ENCODE data around the gene BNIPL.
A peak's percentile ranks its signal among the peaks of the same experiment; 100 is the strongest.

The BNIPL gene

DNA sequence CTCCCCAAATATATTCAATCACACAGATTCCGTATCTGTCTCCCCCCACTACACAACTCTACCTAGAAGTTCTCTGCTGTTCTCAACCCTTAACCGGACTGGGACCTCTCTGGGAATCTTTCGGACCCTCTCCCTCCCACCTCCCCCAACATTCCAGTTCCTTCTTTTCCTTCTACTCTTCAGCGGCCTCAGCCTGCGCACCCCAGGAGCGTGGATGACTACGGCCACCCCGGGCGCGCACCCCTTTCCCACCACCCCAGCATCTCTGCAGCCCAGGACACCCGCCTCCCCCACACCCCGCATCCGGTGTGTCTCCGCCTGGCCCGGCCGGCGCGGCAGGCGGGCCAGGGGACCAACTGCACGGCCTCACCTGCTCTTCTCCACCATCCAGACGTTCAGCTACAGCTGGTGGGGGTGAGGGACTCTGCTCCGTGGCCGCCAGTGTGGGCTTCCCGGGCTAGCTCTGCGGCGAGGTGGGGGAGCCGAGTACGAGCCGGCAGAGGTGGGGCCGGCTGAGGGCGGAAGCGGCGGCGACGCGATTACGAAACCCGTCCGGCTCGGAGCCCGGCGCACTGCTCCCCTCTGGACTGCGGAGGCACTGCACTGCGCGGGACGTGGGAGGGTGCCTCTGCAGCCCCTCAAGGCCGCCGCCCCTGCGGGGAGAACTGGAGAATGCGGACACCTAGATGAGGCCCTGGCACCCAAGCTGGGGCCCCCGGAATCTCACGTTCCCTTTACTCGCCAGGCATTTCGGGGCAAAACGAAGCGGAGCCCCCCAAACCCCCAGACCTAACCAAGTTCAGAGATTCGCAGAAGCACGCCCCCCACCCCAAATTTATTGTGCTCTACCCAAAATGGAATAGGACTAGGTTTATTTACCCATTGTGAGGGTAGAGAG is 23.0 kb downstream of the BNIPL start, which contains the start of gene CDC42SE1:
CDC42SE1 (minus strand) TSS at position 514 of the 898 bp plus-strand sequence. CDS start 3,892 bp downstream, outside the sequence.
- peak; percentile 83 for DNase-seq

DNA sequence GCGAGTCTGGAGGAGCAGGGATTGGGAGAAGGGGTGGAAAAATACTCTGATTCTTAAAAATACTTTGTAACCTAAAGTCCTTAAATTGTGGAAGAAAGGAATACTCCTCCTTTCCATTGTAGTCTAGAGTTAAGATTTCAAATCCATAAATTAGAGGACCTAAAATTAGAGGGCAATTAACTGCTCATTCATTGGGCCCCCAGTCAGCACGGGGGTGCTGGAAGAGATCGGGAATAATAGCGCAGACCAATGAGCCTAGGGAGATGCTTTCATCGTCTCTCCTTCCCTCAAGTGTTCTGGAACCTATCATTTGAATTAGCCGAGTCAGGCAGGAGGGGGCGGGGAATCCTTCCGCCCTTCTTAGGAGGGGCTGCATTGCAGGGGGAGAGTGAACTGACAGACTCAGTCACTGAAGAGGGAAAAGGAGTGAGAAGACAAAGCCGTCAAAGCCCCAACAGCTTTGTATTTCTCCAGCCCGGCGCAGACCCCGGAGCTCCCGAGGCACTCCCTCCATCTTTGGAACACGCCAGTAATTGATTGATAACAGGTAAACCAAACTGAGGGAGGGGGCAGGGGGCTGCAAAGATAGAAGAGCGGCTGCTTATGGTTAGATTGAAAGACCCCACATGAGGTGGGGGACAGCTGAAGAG is 23.7 kb downstream of the BNIPL start, which contains the start of gene MLLT11:
MLLT11 (plus strand) TSS at position 391 of the 650 bp plus-strand sequence. CDS start 6,828 bp downstream, outside the sequence.
- DNase-seq: no peak

DNA sequence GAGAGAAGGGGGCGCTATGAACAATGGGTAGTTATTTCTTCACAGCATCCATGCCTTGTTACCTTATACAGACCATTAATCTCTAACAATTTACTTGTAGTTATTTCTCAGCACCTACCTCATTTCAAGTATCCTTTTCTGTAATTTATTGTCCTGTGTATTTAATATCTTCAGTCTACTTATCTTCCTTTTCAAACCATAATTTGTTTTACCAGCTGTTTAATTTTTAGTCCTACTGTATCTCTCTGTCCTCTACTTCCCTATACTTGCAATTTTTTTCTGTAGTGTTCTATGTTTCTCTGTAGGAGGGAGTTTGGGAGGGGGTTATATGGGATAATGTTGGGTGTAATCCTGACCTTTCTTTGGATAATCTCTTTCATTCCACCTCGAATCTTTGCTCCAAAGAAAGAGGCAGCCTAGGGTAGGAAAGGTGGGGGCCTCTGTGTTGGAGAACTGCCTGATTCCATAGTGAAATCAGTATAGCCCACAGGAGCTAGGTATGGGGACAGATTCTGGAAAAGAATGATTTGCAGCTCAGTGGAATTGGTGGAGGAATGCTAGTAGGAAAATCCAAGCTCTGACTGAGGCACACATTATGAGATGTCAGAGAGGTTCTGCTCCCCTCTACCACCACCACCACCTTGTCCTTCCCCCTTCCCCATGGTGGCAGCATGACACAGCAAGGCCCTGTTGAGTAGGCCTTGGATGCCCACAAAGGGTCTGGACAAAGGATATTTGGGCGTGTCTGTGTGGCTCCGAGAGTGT is 24.5 kb downstream of the BNIPL start:
- no peak for DNase-seq

DNA sequence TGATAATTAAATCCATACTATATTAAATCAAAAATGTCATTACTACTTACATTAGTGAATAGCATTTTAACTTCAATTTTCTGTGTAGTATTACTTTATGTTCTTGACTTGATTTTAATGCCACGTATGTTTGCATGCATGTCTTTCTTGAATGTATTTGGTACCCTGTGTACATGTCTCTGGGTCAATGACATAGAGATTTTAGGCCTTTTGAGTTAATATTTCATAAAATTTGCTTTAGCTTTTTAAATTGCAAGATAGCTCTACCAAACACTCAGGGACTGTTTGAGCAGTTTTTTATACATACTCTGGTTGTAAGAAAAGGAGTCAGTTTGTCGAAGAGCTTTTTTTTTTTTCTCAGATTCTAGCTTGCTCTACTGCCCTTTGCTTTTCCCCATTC is 25.3 kb downstream of the BNIPL start:
- no peak for DNase-seq

DNA sequence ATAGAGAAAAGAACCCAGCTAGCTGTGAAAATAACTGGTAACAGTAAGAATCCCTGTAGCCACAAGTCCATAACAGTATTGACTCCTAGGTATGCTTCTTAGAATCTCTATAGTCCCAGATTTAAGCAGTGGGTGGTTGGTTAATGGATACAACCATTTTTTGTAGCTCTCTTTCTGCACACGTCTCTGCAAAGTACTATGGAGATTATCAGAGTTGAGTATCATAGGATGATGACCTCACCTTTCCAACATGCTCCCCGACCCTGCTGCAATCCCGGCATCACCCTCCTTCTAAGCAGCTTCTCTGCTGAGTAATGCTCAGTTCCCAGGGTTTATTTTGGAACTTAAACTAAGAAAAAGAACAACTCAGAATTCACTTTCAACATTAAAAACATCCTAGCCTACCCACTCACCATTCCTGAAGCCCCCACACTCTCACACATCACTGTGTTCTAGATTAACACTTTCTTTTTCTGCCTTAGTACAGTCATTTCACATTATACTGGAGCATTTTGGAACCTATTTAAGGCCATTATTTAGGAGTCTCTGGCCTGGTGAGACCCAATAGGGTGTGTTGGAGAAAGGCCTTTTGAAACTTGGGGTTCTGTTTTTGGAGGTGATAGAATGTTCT is 26.5 kb downstream of the BNIPL start:
- DNase-seq: no peak

DNA sequence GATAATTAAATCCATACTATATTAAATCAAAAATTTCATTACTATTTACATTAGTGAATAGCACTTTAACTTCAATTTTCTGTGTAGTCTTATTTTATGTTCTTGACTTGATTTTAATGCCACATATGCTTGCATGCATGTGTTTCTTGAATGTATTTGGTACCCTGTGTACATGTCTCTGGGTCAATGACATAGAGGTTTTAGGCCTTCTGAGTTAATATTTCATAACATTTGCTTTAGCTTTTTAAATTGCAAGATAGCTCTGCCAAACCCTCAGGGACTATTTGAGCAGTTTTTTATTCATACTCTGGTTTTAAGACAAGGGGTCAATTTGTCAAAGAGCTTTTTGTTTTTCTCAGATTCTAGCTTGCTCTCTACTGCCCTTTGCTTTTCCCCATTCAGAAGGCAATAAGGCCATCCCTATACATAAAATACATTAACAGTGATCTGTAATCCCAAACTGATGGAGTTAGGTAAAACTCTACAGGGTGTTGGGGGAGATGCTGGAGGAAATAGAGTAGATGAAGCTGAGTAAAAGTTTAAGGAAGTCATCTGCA is 28.8 kb downstream of the BNIPL start:
- no peak for DNase-seq

DNA sequence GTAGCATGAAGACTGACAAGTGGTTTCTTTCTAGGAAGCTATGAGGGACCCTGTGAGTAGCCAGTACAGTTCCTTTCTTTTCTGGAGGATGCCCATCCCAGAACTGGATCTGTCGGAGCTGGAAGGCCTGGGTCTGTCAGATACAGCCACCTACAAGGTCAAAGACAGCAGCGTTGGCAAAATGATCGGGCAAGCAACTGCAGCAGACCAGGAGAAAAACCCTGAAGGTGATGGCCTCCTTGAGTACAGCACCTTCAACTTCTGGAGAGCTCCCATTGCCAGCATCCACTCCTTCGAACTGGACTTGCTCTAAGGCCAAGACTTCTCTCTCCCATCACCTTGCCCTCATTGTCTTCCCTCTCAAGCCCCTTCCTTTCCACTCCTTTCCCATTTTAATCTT is 30.8 kb downstream of the BNIPL start:
- DNase-seq: no peak

DNA sequence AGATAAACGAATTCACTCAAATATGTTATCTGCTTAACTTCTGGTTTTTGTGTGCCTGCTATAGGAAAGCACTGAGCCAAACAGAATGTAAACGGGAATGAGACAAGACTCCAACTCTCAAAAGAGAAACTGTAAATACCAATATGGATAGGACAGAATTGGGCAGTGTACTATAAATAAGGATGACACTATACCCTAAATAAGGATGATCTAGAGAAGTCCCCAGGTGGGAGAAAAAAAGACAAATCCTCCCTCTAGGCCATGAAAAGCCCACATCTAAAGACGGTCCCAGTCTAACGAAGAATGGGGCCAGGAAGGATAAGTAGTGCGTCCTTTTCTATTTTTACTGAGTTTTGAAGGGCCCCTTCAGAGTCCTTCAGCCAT is 32.7 kb downstream of the BNIPL start:
- no peak for DNase-seq

DNA sequence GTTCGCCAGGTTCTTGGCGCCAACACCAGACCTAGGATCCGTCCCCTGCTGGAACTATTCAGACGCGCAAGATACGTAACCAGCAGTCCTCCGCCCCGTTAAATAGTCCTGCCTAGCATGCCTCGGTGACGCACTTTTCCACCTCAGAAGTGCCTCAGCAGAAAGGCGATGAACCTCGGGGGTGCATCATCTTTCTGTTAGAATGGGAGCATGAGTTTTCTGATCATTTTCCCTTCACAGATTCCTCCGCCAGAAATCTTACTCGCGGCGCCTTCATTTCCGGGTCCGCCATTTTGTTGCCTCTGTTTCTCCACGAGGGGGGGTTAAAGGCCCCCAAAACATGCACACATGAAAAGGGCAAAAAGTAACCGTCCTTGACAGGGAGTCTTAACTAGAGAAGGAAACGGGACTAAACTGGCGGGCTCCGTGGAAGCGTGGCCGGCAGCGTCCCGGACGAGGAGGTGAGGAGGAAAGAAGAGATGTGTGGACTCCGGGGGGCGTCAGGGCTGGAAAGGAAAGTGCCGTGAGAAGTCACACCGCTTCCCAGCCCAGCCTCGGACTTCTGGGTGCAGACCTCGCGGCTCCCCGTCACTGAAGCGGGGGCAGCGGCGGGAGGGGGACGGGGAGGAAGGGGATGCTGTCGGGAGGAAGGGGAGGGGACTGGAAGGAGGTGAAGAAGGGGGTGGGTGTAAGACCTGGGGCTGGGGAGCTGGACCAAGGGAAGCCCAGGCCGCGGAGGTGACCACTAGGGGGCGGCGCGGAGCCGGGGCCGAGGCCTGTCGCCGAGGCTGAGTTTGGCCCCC is 34.3 kb downstream of the BNIPL start, which contains the start of gene GABPB2:
GABPB2 (plus strand) TSS at position 288 of the 803 bp plus-strand sequence. CDS start 17,429 bp downstream, outside the sequence.
- peak; percentile 88 for DNase-seq

DNA sequence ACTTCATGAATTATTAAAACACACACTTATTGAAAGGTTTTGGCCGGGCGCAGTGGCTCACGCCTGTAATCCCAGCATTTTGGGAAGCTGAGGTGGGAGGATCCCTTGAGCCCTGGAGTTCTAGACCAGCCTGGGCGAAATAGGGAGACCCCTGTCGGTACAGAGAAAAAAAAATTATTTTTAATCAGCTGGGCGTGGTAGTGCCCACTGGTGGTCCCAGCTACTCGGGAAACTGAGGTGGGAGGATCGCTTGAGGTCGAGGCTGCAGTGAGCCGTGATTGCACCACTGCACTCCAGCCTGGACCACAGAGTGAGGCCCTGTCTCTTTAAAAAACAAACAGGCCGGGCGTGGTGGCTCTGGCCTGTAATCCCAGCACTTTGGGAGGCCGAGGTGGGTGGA is 35.8 kb downstream of the BNIPL start:
- no peak for DNase-seq

DNA sequence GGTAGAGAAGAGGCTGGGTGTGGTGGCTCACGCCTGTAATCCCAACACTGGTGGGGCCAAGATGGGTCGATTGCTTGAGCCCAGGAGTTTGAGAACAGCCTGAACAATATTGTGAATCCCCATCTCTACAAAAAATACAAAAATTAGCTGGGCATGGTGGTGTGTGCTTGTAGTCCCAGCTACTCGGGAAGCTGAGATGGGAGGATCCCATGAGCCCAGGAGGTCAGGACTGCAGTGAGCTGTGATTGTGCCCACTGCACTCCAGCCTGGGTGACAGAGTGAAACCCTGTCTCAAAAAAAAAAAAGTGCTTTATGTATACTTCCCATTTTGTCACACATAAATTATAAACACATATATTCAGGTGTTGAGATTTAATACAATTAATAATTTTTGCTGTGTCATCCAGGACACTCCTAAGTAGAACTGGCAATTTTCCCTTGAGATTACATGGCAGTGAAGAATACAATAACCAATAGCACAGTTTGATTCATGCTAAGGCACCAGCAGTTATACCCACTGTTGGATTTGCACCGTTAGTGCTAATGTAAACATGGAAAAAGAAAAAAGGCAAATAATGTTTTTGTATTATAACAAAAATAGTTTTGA is 49.7 kb downstream of the BNIPL start:
- DNase-seq: no peak
